Psoas muscle (tissue), 8 donors: ENCODE results near the gene CYP3A5. TPM values are rescaled to one million over a fixed set of nuclear protein-coding genes. Genes with fewer than 3 reads are reported as not detected.

Experiments used
- ATAC-seq, 4 donors: fragments of 200-7000 bp; cut with Tn5 transposase; one replicate each; pipeline ENCODE4 v1.9.1; 2020; ENCODE audit warnings: moderate library complexity in 3 of 4, mild to moderate bottlenecking in 2 of 4
- DNase-seq, 2 donors: peaks; one replicate each; pipeline ENCODE4 v3.0.0-alpha.2; 2020
- H3K27ac ChIP-seq: fragments of 200-600 bp; one replicate; pipeline ENCODE4 v1.8.0; 2022
- H3K27me3 ChIP-seq, 3 donors: fragments of 200-600 bp in 1 of 3; one replicate each; pipeline versions ENCODE4 v1.6.1 to v1.8.0; 2013 to 2022; ENCODE audit warnings: low read length in 2 of 3, mild to moderate bottlenecking in 2 of 3, moderate library complexity in 1 of 3; ENCODE audit not compliant: insufficient read depth in 3 of 3
- H3K36me3 ChIP-seq, 2 donors: fragments of 200-600 bp in 1 of 2; one replicate each; pipeline versions ENCODE4 v1.6.1 to v1.8.0; 2013 to 2022; ENCODE audit warnings: low read depth in 1 of 2, mild to moderate bottlenecking in 1 of 2, moderate library complexity in 1 of 2; ENCODE audit not compliant: insufficient read depth in 1 of 2
- H3K4me1 ChIP-seq: fragments of 200-600 bp; one replicate; pipeline ENCODE4 v1.8.0; 2022
- H3K4me3 ChIP-seq: fragments of 200-600 bp; one replicate; pipeline ENCODE4 v1.8.0; 2022; ENCODE audit warnings: mild to moderate bottlenecking
- H3K9me3 ChIP-seq: fragments of 200-600 bp; one replicate; pipeline ENCODE4 v1.8.0; 2022
- WGBS, 3 donors: extraction: QIAGEN DNeasy Blood & Tissue Kit; methylation state at CpG; one replicate each; pipeline versions ENCODE4 v1.1.6 to v1.1.7; 2013; 5-methylcytosine and 5-hydroxymethylcytosine counted together
- intact Hi-C, 2 donors: fragments of 100-400 bp; cut with DNase I; formaldehyde crosslinking; loops; one replicate each; pipeline versions ENCODE4 v1.11.0 to v1.14.2; 2022
- polyA plus RNA-seq, 3 donors: library from polyadenylated mRNA; stranded (reverse); fragments of 200-250 nt; gene quantifications; one replicate each; pipeline ENCODE4 v1.2.3, GENCODE V29; 2013
- total RNA-seq, 4 donors: library from RNA; stranded (reverse); fragmentation: NEBNext Ultra II Directional in 2 of 4; extraction: Animal tissue kit (Norgen Biotek cat#: 25700) in 2 of 4; gene quantifications; one replicate each; pipeline versions ENCODE4 v1.2.1 to v1.2.4, GENCODE V29; 2021 to 2023
- TF ChIP-seq, protein P1 (sequence below): fragments of 200-600 bp; IDR thresholded peaks from one replicate; pipeline ENCODE4 v1.8.0; 2022; ENCODE audit warnings: antibody characterized with exemption
- donor health status: healthy with polysubstance abuse.
- donor health status: DM: no; HTN: no; CAD: no; lungs with moderate emphysema.
- donor health status: Bipolar disorder and iron deficiency.
- donor health status: healthy.
- donor health status: DM: yes; HTN: yes; CAD: no.
- donor health status: DM: no; HTN: no; CAD: no.
- donor health status: DM: no; HTN: no; CAD: no.
- donor health status: DM: yes; HTN: yes; CAD: no.

CYP3A5 gene
- total and polyA plus RNA-seq, 7 donors, result 0.12 to 2.4 (median 0.32) TPM

DNA sequence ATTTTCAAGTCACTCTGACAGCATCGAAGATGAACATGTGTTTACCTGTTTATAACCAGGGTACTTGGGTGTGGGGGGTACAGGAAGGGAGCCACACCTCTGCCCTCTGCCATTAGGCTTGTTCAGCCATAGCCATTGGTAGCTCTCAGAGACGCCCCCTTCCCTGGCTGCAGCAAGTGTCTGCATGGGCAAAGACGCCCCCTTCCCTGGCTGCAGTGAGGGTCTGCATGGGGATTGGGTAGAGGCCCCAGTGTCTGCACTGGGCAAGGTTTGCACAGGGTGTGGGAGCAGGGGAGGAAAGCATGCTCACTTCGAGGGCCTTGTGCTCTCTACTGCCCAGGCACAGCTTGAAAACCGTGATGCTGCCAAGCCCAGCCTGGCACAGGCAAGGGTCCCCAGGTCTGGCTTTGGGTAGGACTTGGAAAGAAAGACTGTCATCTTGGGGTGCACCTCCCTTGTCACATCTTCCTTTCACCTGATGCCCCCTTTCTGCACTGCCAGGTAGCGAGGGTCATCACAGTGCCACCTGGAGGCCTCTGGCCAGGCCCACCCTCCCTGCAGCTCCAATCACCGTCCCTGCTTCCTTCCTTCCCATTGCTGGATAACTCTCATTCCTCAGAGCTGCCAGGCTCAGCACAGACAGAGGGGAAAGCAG, 78.0 kb downstream of the CYP3A5 start:
- TF ChIP-seq, protein P1, sequence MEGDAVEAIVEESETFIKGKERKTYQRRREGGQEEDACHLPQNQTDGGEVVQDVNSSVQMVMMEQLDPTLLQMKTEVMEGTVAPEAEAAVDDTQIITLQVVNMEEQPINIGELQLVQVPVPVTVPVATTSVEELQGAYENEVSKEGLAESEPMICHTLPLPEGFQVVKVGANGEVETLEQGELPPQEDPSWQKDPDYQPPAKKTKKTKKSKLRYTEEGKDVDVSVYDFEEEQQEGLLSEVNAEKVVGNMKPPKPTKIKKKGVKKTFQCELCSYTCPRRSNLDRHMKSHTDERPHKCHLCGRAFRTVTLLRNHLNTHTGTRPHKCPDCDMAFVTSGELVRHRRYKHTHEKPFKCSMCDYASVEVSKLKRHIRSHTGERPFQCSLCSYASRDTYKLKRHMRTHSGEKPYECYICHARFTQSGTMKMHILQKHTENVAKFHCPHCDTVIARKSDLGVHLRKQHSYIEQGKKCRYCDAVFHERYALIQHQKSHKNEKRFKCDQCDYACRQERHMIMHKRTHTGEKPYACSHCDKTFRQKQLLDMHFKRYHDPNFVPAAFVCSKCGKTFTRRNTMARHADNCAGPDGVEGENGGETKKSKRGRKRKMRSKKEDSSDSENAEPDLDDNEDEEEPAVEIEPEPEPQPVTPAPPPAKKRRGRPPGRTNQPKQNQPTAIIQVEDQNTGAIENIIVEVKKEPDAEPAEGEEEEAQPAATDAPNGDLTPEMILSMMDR, result no peak
- DNase-seq (no peak), ATAC-seq (no peak)
- WGBS, 3 donors, result 53 to 70% (median 60%) methylated on average over 7 of the region's 7 CpGs
- intact Hi-C loops, result no loop called here
- no peaks in the 10 kb centered on the region for H3K36me3 ChIP-seq
- no peak overlapping the region for H3K27ac ChIP-seq
- H3K27me3 ChIP-seq, result peaks cover 0 to 2% (median 0%) of the 10 kb centered on the region in 3 donors
- H3K9me3 ChIP-seq, result no peaks in the 10 kb centered on the region
- no peaks in the 10 kb centered on the region for H3K4me1 ChIP-seq
- no peak overlapping the region for H3K4me3 ChIP-seq

DNA sequence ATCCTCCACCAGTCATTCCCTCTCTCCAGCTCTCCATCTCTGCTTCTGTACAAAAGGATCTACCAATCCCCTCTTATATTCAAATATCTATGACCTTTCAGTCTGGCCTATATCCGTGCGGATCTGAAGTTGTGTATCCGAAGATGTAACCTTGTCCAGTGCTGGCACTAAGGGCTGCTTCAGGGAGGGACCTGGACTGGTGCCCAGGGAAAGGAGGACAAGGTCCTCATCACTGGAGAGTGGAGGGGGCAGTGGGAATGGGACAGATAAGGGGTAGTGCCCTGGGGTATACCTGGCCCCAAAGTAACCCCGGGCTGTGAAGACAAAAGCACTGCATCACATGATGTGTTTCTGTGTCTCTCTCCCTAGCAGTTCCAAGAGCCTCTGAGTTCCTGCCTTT, 80.0 kb downstream of the CYP3A5 start:
- DNase-seq (no peak), ATAC-seq (no peak)
- Histone ChIP-seq H3K4me3 (no peak overlapping the region), H3K27ac (no peak overlapping the region), H3K4me1 (no peaks in the 10 kb centered on the region), H3K9me3 (no peaks in the 10 kb centered on the region), H3K27me3 (peaks cover 0 to 2% (median 0%) of the 10 kb centered on the region in 3 donors), H3K36me3 (no peaks in the 10 kb centered on the region)
- 68 to 75% (median 69%) methylated on average over 4 of the region's 4 CpGs for WGBS, 3 donors
- intact Hi-C loops, result no loop called here
- TF ChIP-seq, protein P1, result no peak

Other genes with a start within 250 kb of the CYP3A5 start
- gene PTCD1, start 241.2 kb downstream of the CYP3A5 start, total RNA-seq, result 1 to 10 TPM; 2.7 to 9.2 (median 4.6) TPM
- 1 to 10 TPM; 5.0 to 8.1 (median 5.6) TPM for gene PTCD1, start 241.2 kb downstream of the CYP3A5 start, polyA plus RNA-seq
- gene CPSF4, start 241.1 kb downstream of the CYP3A5 start, total RNA-seq, result 10 to 100 TPM; 21.3 to 42.4 (median 28.6) TPM
- 10 to 100 TPM; 35.6 to 46.4 (median 36.5) TPM for gene CPSF4, start 241.1 kb downstream of the CYP3A5 start, polyA plus RNA-seq
- 100 to 1,000 TPM; 391 to 584 (median 510) TPM for gene ATP5MF, start 213.8 kb downstream of the CYP3A5 start, total RNA-seq
- gene ATP5MF, start 213.8 kb downstream of the CYP3A5 start, polyA plus RNA-seq, result 1,000 to 10,000 TPM; 2,163 to 2,481 (median 2,336) TPM
- gene ZNF789, start 207.1 kb downstream of the CYP3A5 start, total RNA-seq, result 1 to 10 TPM; 1.6 to 4.0 (median 2.9) TPM
- gene ZNF789, start 207.1 kb downstream of the CYP3A5 start, polyA plus RNA-seq, result 1 to 10 TPM; 2.0 to 6.2 (median 2.2) TPM
- gene ZNF394, start 179.7 kb downstream of the CYP3A5 start, total RNA-seq, result 10 to 100 TPM; 11.1 to 17.4 (median 14.6) TPM
- 10 to 100 TPM in 2 of 3 donors, 1 to 10 TPM in 1; 9.9 to 17.1 (median 15.9) TPM for gene ZNF394, start 179.7 kb downstream of the CYP3A5 start, polyA plus RNA-seq
- gene ZKSCAN5, start 175.3 kb downstream of the CYP3A5 start, total RNA-seq, result 1 to 10 TPM; 7.3 to 9.6 (median 9.4) TPM
- gene ZKSCAN5, start 175.3 kb downstream of the CYP3A5 start, polyA plus RNA-seq, result 10 to 100 TPM in 1 of 3 donors, 1 to 10 TPM in 2; 3.1 to 15.4 (median 4.3) TPM
- 1 to 10 TPM; 2.9 to 6.3 (median 4.4) TPM for gene FAM200A, start 127.9 kb downstream of the CYP3A5 start, total RNA-seq
- 10 to 100 TPM in 1 of 3 donors, 1 to 10 TPM in 2; 4.1 to 12.4 (median 4.6) TPM for gene FAM200A, start 127.9 kb downstream of the CYP3A5 start, polyA plus RNA-seq
- gene ZNF655, start 121.4 kb downstream of the CYP3A5 start, total RNA-seq, result 10 to 100 TPM; 30.9 to 43.8 (median 36.6) TPM
- 10 to 100 TPM; 27.3 to 63.7 (median 46.9) TPM for gene ZNF655, start 121.4 kb downstream of the CYP3A5 start, polyA plus RNA-seq
- under 1 TPM in 2 of 4 donors, not detected in 2; 0.42 to 0.86 TPM for gene TMEM225B, start 81.7 kb downstream of the CYP3A5 start, total RNA-seq
- under 1 TPM; 0.20 to 0.55 (median 0.34) TPM for gene TMEM225B, start 81.7 kb downstream of the CYP3A5 start, polyA plus RNA-seq
- 10 to 100 TPM in 1 of 4 donors, 1 to 10 TPM in 3; 6.3 to 10.5 (median 7.0) TPM for gene ZSCAN25, start 63.0 kb downstream of the CYP3A5 start, total RNA-seq
- 1 to 10 TPM; 2.6 to 5.8 (median 2.6) TPM for gene ZSCAN25, start 63.0 kb downstream of the CYP3A5 start, polyA plus RNA-seq
- not detected for gene CYP3A7, start 55.2 kb upstream of the CYP3A5 start, total RNA-seq
- not detected for gene CYP3A7, start 55.2 kb upstream of the CYP3A5 start, polyA plus RNA-seq
- 1 to 10 TPM in 2 of 4 donors, under 1 TPM in 1, not detected in 1; 0.34 to 4.2 (median 3.2) TPM for gene CYP3A4, start 104.2 kb upstream of the CYP3A5 start, total RNA-seq
- gene CYP3A4, start 104.2 kb upstream of the CYP3A5 start, polyA plus RNA-seq, result under 1 TPM; 0.08 to 0.26 (median 0.10) TPM
- gene CYP3A43, start 148.0 kb upstream of the CYP3A5 start, total RNA-seq, result under 1 TPM in 1 of 4 donors, not detected in 3; 0.29 TPM
- gene CYP3A43, start 148.0 kb upstream of the CYP3A5 start, polyA plus RNA-seq, result under 1 TPM in 1 of 3 donors, not detected in 2; 0.08 TPM
- gene OR2AE1, start 197.0 kb upstream of the CYP3A5 start, total RNA-seq, result not detected
- under 1 TPM in 2 of 3 donors, not detected in 1; 0.05 to 0.17 TPM for gene OR2AE1, start 197.0 kb upstream of the CYP3A5 start, polyA plus RNA-seq
- 1 to 10 TPM; 4.4 to 8.9 (median 6.1) TPM for gene TRIM4, start 239.5 kb upstream of the CYP3A5 start, total RNA-seq
- gene TRIM4, start 239.5 kb upstream of the CYP3A5 start, polyA plus RNA-seq, result 1 to 10 TPM; 2.6 to 8.8 (median 4.3) TPM
- under 1 TPM in 1 of 4 donors, not detected in 3; 0.34 TPM for gene GJC3, start 249.6 kb upstream of the CYP3A5 start, total RNA-seq
- under 1 TPM; 0.08 to 0.52 (median 0.08) TPM for gene GJC3, start 249.6 kb upstream of the CYP3A5 start, polyA plus RNA-seq